Fibroblast of lung (primary cell): ENCODE measurements around the gene ABCB1. TPM values are rescaled to one million over a fixed set of nuclear protein-coding genes. Genes with fewer than 3 reads are reported as not detected.

Experiments used
- DNase-seq, 2 donors: peaks; one replicate each; pipeline versions ENCODE4 v3.0.0 to v3.0.0-alpha.2; 2010; ENCODE audit warnings: low read depth in 2 of 2
- H2AFZ ChIP-seq: 2 replicates; pipeline ENCODE4 v1.5.1; 2012; ENCODE audit warnings: low read length, control low read depth, inconsistent platforms
- H3K27ac ChIP-seq: 2 replicates; pipeline ENCODE4 v1.5.1; 2011; ENCODE audit warnings: low read length, control low read depth; ENCODE audit not compliant: insufficient read depth
- H3K27me3 ChIP-seq: 2 replicates; pipeline ENCODE4 v1.5.1; 2011; ENCODE audit warnings: mild to moderate bottlenecking, low read length; ENCODE audit not compliant: control insufficient read depth, insufficient read depth
- H3K36me3 ChIP-seq: 2 replicates; pipeline ENCODE4 v1.5.1; 2011; ENCODE audit warnings: low read length; ENCODE audit not compliant: control insufficient read depth, insufficient read depth
- H3K4me1 ChIP-seq: 2 replicates; pipeline ENCODE4 v1.5.1; 2011; ENCODE audit warnings: low read length; ENCODE audit not compliant: control insufficient read depth, insufficient read depth; ENCODE audit errors: extremely low read depth
- H3K4me2 ChIP-seq: 2 replicates; pipeline ENCODE4 v1.5.1; 2011; ENCODE audit warnings: low read length, control low read depth; ENCODE audit not compliant: insufficient read depth; ENCODE audit errors: extremely low read depth
- H3K4me3 ChIP-seq, 4 experiments: fragments of 200-600 bp in 1 of 4; sonication (generic) in 1 of 4; replicated peaks in 1 of 4; 2 replicates each; pipeline ENCODE4 v1.5.1; 2011 to 2016; ENCODE audit warnings: low read length in 4 of 4, low read depth in 3 of 4, mild to moderate bottlenecking in 3 of 4, control low read depth in 2 of 4, inconsistent platforms in 1 of 4, mixed read lengths in 1 of 4; ENCODE audit not compliant: insufficient read depth in 1 of 4; ENCODE audit errors: control extremely low read depth in 1 of 4
- H3K79me2 ChIP-seq: 2 replicates; pipeline ENCODE4 v1.5.1; 2012; ENCODE audit warnings: mild to moderate bottlenecking, low read length, inconsistent platforms; ENCODE audit not compliant: control insufficient read depth, insufficient read depth
- H3K9ac ChIP-seq: 2 replicates; pipeline ENCODE4 v1.5.1; 2011; ENCODE audit warnings: mild to moderate bottlenecking, low read length, control low read depth; ENCODE audit not compliant: insufficient read depth
- H3K9me3 ChIP-seq: 2 replicates; pipeline ENCODE4 v1.5.1; 2012; ENCODE audit warnings: low read depth, low read length; ENCODE audit not compliant: control insufficient read depth, insufficient read depth
- H4K20me1 ChIP-seq: 2 replicates; pipeline ENCODE4 v1.5.1; 2011; ENCODE audit warnings: low read length; ENCODE audit not compliant: control insufficient read depth, insufficient read depth; ENCODE audit errors: extremely low read depth
- EZH2 ChIP-seq: IDR thresholded peaks from 2 replicates; pipeline ENCODE4 v1.5.1; 2012; ENCODE audit warnings: low read length, control low read depth, mild to moderate bottlenecking; ENCODE audit errors: missing control alignments
- polyA plus RNA-seq, 2 donors: library from polyadenylated mRNA; depleted of rRNA in 1 of 2; stranded (reverse) in 1 of 2; unstranded in 1 of 2; fragments of >200 nt; gene quantifications; 2 replicates each; pipeline ENCODE4 v1.2.1, GENCODE V29; 2011 to 2012; ENCODE audit warnings: missing spikeins in 1 of 2
- total RNA-seq: library from RNA; depleted of rRNA; stranded (reverse); fragments of >200 nt; gene quantifications from 2 replicates; pipeline ENCODE4 v1.2.1, GENCODE V29; 2014
- TF ChIP-seq, protein P1 (sequence below), 2 donors: IDR thresholded peaks in 1 of 2; conservative IDR thresholded peaks in 1 of 2; 1 replicate in 1 of 2; 2 replicates in 1 of 2; pipeline ENCODE4 v1.5.1; 2011 to 2012; ENCODE audit warnings: low read length in 2 of 2, control low read depth in 1 of 2, inconsistent platforms in 1 of 2, low read depth in 1 of 2, mild to moderate bottlenecking in 1 of 2

ABCB1 gene
- total and polyA plus RNA-seq, 2 donors (not counting 1 experiment from before 2014, with no cell fraction given) = 1.1 to 4.8 TPM

- H3K79me2 ChIP-seq = no peaks in the 10 kb centered on the region
- H3K27me3 ChIP-seq = no peaks in the 10 kb centered on the region
- no peak overlapping the region for H3K4me2 ChIP-seq
- H3K9ac ChIP-seq = no peak overlapping the region
- H3K4me1 ChIP-seq = no peaks in the 10 kb centered on the region
- no peaks in the 10 kb centered on the region for H3K9me3 ChIP-seq
- H3K4me3 ChIP-seq = no peak overlapping the region
- H3K27ac ChIP-seq = no peak overlapping the region
- H2AFZ ChIP-seq = no peak overlapping the region
- DNase-seq = no peak
- TF ChIP-seq, protein P1, sequence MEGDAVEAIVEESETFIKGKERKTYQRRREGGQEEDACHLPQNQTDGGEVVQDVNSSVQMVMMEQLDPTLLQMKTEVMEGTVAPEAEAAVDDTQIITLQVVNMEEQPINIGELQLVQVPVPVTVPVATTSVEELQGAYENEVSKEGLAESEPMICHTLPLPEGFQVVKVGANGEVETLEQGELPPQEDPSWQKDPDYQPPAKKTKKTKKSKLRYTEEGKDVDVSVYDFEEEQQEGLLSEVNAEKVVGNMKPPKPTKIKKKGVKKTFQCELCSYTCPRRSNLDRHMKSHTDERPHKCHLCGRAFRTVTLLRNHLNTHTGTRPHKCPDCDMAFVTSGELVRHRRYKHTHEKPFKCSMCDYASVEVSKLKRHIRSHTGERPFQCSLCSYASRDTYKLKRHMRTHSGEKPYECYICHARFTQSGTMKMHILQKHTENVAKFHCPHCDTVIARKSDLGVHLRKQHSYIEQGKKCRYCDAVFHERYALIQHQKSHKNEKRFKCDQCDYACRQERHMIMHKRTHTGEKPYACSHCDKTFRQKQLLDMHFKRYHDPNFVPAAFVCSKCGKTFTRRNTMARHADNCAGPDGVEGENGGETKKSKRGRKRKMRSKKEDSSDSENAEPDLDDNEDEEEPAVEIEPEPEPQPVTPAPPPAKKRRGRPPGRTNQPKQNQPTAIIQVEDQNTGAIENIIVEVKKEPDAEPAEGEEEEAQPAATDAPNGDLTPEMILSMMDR (conservative IDR thresholded peaks at IDR 0.05 in 1 of 2, IDR thresholded peaks at IDR 0.05 in 1 of 2; ENCODE audit: low read depth in 1 of 2, low read length in 2 of 2) = no peak
- no peak for TF ChIP-seq EZH2
- H3K36me3 ChIP-seq = no peaks in the 10 kb centered on the region
- no peaks in the 10 kb centered on the region for H4K20me1 ChIP-seq
Observed at GRCh38 chr7:87499494-87499893, 101.2 kb downstream of the ABCB1 start.

- TF ChIP-seq EZH2 = no peak
- TF ChIP-seq, protein P1 (conservative IDR thresholded peaks at IDR 0.05 in 1 of 2, IDR thresholded peaks at IDR 0.05 in 1 of 2; ENCODE audit: low read depth in 1 of 2, low read length in 2 of 2) = no peak
Observed at GRCh38 chr7:87498893-87499292, 101.8 kb downstream of the ABCB1 start.

GRCh38 chr7:87497482-87497881 is 103.2 kb downstream of the ABCB1 start:
- Histone ChIP-seq H3K4me3 (no peak overlapping the region), H3K36me3 (no peaks in the 10 kb centered on the region)

More at GRCh38 chr7:87498893-87499292, 101.8 kb downstream of the ABCB1 start:
- Histone ChIP-seq H3K27ac (no peak overlapping the region), H3K79me2 (no peaks in the 10 kb centered on the region), H3K4me2 (no peak overlapping the region), H3K4me3 (no peak overlapping the region), H3K4me1 (no peaks in the 10 kb centered on the region), H4K20me1 (no peaks in the 10 kb centered on the region), H2AFZ (no peak overlapping the region), H3K9me3 (no peaks in the 10 kb centered on the region), H3K27me3 (no peaks in the 10 kb centered on the region), H3K9ac (no peak overlapping the region), H3K36me3 (no peaks in the 10 kb centered on the region)
- DNase-seq = no peak

More at GRCh38 chr7:87497482-87497881, 103.2 kb downstream of the ABCB1 start:
- H3K9ac ChIP-seq = no peak overlapping the region
- no peaks in the 10 kb centered on the region for H3K4me1 ChIP-seq
- H3K27ac ChIP-seq = no peak overlapping the region
- H3K27me3 ChIP-seq = no peaks in the 10 kb centered on the region
- no peaks in the 10 kb centered on the region for H3K9me3 ChIP-seq
- no peaks in the 10 kb centered on the region for H3K79me2 ChIP-seq
- no peak overlapping the region for H2AFZ ChIP-seq
- no peak overlapping the region for H3K4me2 ChIP-seq
- TF ChIP-seq EZH2 = no peak
- TF ChIP-seq, protein P1 (conservative IDR thresholded peaks at IDR 0.05 in 1 of 2, IDR thresholded peaks at IDR 0.05 in 1 of 2; ENCODE audit: low read depth in 1 of 2, low read length in 2 of 2) = no peak
- DNase-seq = no peak
- H4K20me1 ChIP-seq = no peaks in the 10 kb centered on the region
